GM18502 (cell line): ENCODE results near the gene RTN4R.

Experiments
- ATAC-seq: cut with Tn5 transposase; IDR thresholded peaks from one replicate; pipeline ENCODE4 v1.9.1; 2021; ENCODE audit warnings: mild to moderate bottlenecking; ENCODE audit not compliant: unreplicated experiment, poor library complexity

RTN4R gene

DNA sequence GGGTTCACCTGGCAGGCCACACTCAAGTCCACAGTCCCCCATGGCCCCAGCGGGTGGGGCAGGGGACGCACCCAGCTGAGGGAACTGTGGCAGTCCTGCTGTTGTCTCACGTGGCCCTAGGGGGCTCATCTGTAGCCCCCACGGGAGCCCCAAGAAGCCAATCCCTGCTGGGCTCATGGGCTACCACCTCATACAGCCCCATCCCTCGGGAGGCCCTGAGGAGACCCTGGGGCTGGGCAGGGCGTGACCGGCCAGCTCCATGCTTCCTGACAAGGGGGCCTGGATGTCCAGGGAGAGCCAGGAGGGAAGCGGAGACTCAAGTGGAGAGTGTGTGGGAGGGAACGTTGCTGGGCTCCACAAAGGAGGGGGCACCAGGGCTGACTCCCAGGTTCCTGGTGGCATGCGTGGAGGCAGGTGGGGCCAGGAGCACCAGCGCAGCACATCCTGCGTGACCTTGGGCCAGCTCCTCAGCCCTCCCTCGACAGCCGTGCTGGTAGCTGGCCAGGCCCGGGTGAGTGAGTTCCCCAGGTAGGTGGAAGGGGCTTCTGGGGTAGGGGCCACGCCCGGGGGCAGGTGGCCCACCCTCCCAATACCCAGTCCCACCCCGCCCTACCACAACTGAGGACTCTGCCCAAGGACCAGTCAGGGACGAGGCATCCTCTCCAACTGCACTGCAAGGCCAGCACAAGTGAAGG lies 7.9 kb downstream of the RTN4R start:
- no peak for ATAC-seq

GRCh38 chr22:20259327-20259688 lies 8.8 kb downstream of the RTN4R start:
- no peak for ATAC-seq

- no peak for ATAC-seq
Measured at GRCh38 chr22:20258584-20259326, 9.4 kb downstream of the RTN4R start.

- no peak for ATAC-seq
Measured at GRCh38 chr22:20258021-20258299, 10.2 kb downstream of the RTN4R start.

DNA sequence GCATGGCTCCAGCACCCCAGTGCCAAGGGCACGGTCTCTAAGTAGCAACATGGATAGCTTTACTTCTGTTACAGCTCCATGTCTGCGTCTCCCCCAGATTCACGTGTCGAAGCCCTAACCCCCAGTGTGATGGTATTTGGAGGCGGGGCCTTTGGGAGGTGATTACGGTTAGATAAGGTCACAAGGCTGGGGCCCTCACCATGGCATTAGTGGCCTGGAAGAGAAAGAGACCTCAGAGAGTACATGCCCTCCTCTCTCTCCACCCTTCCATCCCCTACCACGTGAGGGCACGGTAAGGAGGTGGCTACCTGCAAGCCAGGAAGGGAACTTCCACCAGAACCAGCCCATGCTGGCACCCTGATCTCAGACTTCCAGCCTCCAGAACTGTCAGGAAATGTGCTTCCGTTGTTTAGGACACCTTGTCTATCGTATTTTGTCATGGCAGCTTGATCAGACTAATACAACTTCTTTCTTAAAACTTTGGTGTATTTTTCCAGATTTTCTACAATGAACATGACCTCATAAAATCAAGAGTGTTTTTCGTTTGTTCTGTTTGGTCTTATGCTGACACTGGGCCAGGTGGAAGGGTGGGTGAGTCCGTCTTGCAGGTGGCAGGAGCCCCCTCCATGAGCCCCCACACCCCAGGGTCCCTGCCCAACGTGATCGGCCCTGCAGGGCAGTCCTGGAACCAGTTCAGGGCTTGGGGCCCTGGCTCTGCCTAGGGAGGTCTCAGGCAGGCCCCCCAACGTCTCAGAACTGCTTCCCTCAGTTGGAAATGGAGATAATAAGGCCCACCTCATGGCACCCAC lies 10.7 kb downstream of the RTN4R start:
- no peak for ATAC-seq

- ATAC-seq: no peak
Measured at GRCh38 chr22:20256551-20257211, 11.4 kb downstream of the RTN4R start.

DNA sequence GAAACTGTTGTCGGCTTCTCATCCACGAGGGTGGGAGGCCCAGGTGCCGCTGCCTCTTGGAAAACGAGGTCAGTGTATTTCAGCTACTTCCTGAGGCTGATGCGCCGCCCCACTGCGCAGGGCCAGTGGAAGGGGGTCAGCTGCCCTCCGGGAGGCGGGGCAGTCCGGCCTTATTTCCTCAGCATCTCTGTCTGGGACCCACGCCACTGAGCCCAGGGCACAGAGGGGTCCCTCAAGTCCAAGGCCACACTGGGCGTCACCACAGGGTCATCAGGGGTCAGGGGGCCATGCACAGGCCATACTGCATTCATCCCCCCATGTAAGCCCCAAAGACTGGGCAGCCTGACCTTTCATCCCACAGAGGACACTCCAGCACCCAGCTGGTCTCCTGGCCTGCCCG lies 12.1 kb downstream of the RTN4R start:
- ATAC-seq: no peak

GRCh38 chr22:20254975-20255946 lies 12.9 kb downstream of the RTN4R start:
- ATAC-seq: no peak

DNA sequence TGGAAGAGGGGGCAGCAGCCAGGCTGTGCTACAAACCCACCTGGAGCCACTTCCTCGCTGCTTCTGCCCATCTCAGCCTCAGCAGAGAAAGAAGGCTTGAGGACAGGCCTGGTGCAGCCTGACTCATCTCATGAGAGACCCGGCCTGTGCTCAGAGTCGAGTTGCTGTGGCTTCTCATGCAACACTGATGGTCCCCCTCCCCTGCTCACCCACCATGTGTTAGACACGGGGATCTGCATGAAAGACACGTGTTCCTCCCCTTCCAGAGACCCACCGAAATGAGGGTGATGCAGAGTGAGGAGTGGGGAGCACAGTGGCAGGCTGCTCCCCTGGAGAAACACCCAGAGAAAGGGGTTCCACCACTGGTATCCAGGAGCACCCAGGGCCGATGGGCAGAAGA lies 15.0 kb downstream of the RTN4R start:
- ATAC-seq: no peak

DNA sequence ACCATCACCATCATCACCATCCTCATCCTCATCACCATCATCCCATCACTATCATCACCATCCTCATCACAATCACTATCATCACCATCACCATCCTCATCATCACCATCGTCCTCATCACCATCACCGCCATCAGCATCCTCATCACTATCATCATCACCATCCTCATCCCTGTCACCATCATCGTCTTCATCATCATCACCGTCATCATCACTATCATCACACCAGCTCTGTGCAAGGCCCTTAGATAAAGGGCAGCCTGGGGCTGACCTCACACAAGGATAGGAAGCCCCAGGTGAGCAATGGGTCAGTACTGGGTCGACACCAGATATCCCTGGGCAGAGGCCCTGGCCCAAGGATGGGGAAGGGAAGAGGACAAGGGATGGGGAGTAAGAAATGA lies 16.1 kb downstream of the RTN4R start:
- no peak for ATAC-seq

DNA sequence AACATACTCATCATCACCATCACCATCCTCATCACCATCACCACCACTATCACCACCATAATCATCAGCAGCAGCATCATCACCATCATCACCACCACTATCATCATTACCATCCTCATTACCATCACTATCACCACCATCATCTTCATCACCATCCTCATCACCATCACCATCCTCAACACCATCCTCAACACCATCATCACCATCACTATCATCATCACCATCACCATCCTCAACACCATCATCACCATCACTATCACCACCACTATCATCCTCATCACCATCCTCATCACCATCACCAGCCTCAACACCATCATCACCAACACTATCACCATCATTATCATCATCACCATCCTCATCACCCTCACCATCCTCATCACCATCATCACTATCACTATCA lies 16.6 kb downstream of the RTN4R start:
- no peak for ATAC-seq

GRCh38 chr22:20249797-20250354 lies 18.2 kb downstream of the RTN4R start:
- ATAC-seq: no peak

- no peak for ATAC-seq
Measured at GRCh38 chr22:20248461-20248978, 19.6 kb downstream of the RTN4R start.

GRCh38 chr22:20247608-20248171 lies 20.4 kb downstream of the RTN4R start:
- ATAC-seq: no peak

GRCh38 chr22:20247010-20247505 lies 21.1 kb downstream of the RTN4R start:
- no peak for ATAC-seq

DNA sequence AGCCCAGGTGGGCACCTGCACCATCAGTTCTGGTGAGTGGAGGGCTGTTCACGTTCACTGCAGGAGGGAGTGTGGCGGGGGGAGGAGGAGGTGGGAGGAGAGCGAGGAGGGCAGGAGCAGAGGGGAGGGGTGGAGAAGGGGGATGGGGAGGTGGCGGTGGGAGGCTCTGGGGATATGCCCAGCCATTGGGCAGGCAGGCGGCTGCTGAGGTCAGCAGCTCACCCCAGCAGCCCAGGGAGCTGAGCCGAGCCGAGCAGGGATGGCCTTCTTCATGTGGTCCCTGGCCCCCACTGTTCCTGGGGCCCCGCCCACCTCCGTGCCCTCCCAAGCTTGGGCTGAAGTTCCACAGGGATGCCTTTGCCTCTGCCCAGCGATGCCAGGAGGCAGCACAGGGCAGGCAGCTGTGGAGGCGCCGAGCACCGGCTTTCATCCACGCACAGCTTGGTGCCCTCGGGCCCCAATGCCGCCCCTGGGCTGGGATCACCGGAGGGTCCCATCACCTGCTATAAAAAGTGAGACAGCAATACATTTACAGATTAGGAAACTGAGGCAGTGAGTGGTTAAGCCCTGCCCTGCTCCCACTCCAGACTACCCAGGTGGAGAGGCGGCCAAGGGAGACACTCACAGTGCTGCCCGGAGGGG lies 21.6 kb downstream of the RTN4R start:
- ATAC-seq: no peak

GRCh38 chr22:20245577-20246367 lies 22.3 kb downstream of the RTN4R start:
- no peak for ATAC-seq
